Right ventricle myocardium superior (tissue), 1 donor: ENCODE results near the gene APBA2. TPM values are rescaled to one million over a fixed set of nuclear protein-coding genes. Genes with fewer than 3 reads are reported as not detected.

ENCODE experiments used
- ATAC-seq: fragments of 200-7000 bp; cut with Tn5 transposase; one replicate; pipeline ENCODE4 v1.9.1; 2020; ENCODE audit warnings: mild to moderate bottlenecking; ENCODE audit not compliant: poor library complexity
- DNase-seq: peaks from one replicate; pipeline ENCODE4 v3.0.0-alpha.2; 2020
- intact Hi-C: fragments of 100-400 bp; cut with DNase I; formaldehyde crosslinking; loops from one replicate; pipeline ENCODE4 v1.11.2; 2022
- total RNA-seq: library from RNA; stranded (reverse); fragmentation: NEBNext Ultra II Directional; extraction: Animal tissue kit (Norgen Biotek cat#: 25700); gene quantifications from one replicate; pipeline ENCODE4 v1.2.1, GENCODE V29; 2021
- donor health status: DM: no; HTN: yes; CAD: no; lungs with severe emphysema.

The APBA2 gene
- total RNA-seq, 1 donor from 2014 or later = 1.9 TPM

DNA sequence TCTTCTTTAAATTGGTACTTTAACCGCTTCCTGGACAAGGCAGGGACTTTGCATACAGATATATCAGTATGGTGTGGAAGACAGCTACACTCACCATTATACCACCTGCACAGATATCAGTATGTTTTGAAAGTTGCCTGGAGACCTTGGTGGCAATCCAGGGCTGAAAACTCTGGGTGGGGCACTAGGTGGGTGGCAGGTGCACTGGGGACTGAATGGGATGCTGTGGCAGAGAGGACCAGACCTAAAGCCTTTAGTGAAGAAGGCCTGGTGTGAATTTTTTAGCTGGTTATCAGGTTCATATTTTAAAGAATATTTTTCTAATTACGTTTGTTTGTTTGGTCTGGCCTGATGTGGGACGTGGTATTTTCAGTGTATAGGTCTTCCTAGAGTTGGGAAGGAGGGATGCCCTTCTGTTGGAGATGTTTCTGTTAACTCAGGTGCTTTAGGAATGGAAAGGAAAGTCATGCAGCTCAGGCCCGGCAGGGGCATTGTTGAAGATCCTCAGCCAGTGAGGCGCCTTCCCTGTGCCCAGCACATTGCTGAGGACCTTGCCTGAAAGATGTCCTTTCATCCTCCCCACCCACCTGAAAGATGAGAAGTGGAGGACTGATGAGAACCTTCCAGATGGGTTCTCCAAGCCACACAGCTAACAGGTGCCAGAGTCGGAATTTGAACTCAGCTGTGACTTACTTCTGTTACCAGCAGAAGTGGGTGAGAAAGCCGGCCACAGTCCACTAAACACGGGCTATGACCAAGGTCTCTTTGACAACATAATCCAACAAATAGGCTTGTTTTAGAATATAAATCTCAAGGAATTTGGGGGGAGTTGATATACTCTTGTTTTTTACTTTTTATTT lies 77.3 kb downstream of the APBA2 start:
- no peak for ATAC-seq
- DNase-seq = no peak
- intact Hi-C loops = no loop called here

DNA sequence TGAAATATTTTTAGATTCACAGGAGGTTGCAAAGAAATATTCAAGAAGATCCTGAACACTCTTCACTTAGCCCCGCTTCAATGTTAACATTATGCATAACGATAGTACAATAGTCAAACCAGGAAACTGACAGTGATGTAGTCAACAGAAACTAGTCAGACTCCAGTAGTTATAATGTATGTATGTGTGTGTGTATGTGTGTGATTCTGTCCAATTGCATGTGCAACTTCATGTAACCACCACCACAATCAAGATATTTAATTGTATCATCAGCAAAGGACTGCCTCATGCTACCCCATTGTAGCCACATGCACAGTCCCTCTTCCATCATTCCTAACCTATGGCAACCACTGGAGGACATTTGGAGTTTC lies 77.9 kb downstream of the APBA2 start:
- intact Hi-C loops = no loop called here
- DNase-seq = no peak
- ATAC-seq = no peak

DNA sequence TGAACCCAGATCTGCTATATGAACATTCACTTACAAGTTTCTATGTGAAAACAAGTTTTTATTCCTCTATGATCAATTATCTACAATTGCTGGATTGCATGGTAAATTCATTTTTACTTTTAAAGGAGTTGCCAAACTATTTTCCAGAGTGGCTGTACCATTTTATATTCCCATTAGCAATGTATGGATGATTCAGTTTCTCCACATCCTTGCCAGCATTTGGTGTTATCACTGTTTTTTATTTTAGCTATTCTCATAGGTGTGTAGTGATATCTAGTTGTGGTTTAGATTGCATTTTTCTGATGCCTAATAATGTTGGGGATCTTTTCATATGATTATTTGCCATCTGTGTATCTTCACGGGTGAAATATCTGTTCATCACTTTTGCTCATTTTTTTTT lies 78.3 kb downstream of the APBA2 start:
- intact Hi-C loops = no loop called here
- DNase-seq = no peak
- ATAC-seq = no peak

DNA sequence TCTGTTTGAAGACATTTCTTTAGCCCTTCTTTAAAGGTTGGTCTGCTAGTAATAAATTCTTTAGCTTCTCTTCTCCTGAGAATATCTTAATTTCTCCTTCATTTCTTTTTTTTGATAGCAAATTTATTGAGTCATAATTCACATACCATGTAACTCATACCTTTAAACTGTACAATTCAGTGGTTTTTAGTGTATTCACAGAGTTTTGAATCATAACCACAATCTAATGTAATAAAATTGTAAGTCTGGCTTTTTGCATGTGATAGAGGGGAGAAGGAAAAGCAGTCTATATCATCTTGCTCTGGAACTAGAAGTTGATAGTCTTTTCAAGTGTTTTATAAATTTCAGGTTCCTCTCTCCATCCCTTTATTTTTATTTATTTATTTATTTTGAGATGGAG lies 81.3 kb downstream of the APBA2 start:
- intact Hi-C loops = no loop called here
- DNase-seq (no peak), ATAC-seq (no peak)

DNA sequence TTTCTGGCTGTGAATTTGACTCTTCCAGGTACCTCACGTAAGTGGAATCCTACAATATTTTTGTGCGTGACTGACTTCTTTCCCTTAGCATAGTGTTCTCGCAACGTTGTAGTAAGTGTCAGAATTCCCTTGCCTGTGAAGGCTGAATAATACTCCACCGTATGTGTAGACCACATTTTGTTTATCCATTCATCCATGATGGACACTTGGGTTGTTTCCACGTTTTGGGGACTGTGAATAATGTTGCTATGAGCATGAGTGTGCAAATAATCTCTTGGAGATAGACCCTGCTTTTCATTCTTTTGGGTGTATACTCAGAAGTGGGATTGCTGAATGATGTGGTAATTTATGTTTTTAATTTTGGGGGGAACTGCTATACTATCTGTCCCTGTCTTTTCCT lies 82.2 kb downstream of the APBA2 start:
- ATAC-seq (no peak), DNase-seq (no peak)
- intact Hi-C loops = no loop called here

DNA sequence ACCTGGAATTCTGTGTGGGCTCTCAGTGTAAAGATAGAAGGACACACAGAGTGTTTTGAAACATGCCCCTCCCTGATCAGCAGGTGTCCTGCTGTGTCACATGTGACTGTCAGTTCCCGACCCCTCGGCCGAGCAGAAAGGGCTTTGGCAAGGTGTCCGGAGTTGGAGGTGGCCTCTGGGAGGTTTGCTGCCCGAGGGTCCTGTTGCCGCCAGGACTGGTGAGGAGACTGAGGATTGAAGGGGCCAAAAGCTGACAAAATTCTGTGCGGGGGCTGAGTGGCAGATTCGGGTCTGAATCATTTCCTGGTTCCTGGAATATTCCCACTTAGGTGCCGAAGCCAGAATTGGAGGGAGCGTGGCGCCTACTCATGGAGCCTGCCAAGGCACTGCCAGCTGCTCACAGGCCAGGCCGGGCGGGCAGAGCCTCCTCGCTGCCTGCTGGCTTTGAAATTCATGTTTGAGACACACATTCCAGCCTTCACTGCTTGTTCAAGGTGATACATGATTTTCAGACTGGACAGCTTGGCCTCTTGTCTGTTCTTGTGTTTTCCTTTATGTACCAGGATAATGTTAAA lies 83.8 kb downstream of the APBA2 start:
- DNase-seq = no peak
- intact Hi-C loops = no loop called here
- no peak for ATAC-seq

DNA sequence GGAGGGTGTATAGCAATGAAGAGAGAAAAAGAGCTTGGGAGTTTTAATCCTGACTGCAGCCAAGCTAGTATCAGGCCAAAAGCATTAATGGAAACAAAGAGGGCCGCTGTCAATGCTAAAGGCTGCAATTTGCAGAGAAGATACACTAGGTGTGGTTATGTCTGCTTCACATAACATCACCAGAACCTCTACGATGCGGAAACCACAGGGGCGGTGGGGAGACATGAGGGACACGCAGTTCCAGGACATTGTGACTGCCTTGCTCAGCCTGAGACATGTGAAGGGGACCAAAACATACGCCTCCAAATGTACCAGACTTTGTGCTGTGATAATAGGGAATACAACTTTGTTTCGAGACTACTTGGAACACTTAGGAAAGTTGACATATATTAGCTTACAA lies 88.4 kb downstream of the APBA2 start:
- DNase-seq (no peak), ATAC-seq (no peak)
- intact Hi-C loops = no loop called here

DNA sequence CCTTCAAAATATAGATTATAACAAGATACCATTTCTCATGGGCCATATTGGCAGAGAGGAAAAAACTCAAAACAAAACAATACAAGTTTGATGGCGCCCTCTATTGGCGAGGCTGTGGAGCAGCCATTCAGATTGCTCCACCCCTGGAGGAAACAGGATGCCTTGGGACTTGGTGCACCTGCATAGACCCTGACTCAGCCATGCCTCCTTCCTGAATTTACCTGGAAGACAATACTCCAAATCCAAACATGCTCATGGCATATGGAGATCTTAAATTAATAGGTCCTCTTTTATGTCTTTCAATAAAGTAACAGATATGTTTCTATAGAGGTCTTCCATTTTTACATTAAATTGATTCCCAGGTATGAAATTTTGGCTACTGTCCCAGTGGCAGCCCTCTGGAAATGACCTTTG lies 90.0 kb downstream of the APBA2 start:
- no peak for DNase-seq
- ATAC-seq = no peak
- intact Hi-C loops = no loop called here

DNA sequence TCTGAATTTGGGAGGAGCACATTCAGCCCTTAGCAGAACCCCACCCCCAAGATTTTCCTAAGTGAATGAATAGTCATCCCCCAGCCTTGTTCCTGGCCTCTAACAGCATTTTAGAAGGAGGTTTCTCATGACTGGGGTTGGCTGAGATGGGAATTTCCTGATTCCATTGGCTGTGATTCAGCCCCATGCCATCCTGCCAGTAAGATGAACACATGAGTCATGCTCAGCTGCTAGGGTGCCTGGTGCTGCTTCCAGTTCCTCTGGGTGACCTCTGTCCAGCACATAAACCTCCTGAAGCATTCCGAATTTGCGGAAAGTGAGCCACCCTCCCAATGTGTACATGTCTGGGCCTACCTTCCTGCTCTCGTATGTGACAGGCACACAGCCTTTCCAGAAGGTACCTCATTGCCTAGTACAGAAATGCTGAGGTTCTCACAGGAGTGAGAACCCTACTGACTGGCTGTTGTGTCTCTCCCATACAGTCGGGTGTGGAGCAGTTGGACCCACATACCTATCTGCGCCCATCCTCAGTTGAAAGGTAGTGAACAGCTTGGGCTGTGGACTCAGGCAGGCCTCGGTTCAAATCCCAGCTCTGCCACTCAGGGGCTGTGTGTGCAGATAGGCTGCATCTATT lies 91.7 kb downstream of the APBA2 start:
- DNase-seq (no peak), ATAC-seq (peak; percentile 76)
- intact Hi-C loops = no loop called here

DNA sequence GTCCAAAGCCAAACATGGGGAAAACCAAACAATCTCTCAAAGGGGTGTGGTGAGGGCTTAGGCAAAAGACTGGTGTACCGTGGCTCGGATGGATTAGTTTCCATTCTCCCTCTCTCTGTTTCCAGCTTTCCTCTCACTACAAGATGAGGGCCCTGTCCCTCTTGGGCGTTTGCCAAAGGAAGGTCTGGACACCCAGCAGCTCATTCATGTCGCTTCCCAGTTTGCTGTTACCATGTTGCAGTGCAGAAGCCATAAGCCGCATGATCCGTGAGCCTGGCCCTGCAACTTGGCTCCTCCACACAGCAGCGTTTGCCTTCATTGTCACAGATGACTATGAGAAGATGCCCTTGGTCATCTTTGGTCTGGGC lies 92.2 kb downstream of the APBA2 start:
- no peak for DNase-seq
- intact Hi-C loops = no loop called here
- ATAC-seq = no peak

DNA sequence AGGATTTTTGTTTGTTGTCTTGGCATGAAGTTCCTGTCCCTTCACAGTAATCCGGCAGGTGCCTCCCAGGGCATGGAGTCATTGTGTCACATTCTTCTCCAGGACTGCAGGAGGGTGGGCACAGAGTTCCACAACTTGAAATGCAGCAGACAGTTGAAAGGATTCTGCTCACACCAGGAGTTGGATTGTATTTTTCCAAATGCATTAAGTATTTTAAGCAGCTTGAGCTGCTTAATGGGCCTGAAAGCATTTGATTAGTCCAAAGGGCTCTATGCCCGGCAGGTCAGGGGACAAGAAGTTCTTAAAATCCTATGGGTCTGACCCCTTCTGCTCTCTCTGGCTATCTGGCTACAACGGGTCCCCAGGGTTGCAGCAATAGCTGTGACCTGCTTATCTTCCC lies 92.9 kb downstream of the APBA2 start:
- intact Hi-C loops = no loop called here
- no peak for DNase-seq
- ATAC-seq = no peak

DNA sequence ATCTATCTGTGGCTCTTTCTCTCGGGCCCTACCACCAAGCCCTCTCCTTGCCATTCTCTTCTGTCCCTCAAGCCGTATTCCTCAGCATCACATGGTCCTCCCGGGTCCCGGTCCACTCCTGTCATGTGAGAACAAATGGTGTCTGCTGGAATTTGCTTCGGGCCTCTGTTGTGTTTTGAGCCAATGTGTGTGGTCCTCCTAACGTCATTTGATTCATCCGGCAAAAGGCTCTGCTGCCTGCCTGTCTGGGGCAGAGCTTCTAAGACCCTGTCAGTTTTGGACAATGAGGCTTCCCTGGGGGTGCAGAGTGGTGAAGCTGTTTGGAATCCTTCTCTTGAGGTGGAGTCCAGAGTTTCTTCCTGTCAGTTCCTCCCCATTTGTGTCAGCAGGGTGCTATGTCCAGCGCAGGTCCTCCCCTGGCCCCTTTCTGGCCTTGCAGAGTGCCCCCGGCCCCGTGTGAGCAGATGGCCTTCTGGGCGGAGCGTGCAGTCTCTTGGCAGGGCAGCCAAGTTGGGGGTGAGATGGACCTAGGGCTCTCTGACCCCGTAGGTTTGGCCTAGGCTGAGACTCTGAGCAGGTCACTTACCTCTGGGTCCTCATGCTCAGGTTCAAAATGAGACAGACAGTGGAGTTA lies 93.6 kb downstream of the APBA2 start:
- no peak for ATAC-seq
- intact Hi-C loops = no loop called here
- no peak for DNase-seq

DNA sequence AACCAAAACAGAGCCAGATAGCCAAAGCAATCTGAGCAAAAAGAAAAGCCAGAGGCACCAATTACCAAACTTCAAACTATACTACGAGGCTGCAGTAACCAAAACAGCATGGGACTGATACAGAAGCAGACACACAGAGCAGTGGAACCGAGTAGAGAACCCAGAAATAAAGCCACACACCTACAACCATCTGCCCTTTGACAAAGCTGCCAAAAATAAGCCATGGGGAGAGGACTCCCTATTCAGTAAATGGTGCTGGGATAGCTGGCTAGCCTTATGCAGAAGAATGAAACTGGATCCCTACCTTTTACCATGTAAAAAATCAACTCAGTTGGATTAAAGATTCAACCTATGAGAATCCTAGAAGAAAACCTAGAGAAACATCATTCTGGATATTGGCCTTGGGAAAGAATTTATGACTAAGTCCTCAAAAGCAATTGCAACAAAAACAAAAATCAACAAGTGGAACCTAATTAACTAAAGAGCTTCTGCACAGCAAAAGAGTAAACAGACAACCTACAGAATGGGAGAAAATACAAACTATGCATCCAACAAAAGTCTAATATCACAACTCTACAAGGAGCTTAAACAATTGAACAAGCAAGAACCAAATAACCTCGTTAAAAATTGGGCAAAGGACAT lies 95.1 kb downstream of the APBA2 start:
- intact Hi-C loops = no loop called here
- no peak for ATAC-seq

DNA sequence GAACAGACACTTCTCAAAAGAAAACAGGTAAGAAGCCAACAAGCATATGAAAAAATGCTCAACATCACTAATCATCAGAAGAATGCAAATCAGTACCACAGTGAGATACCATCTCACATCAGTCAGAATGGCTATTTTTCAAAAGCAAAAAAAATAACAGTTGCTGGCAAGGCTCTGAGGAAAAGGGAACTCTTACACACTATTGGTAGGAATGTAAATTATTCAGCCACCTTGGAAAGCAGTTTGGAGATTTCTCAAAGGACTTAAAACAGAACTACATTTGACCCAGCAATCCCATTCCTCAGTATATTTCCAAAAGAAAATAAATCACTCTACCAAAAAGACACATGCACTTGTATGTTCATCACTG lies 95.6 kb downstream of the APBA2 start:
- ATAC-seq (no peak), DNase-seq (no peak)
- intact Hi-C loops = no loop called here

More for the DNA sequence above, 95.1 kb downstream of the APBA2 start:
- DNase-seq = no peak

DNA sequence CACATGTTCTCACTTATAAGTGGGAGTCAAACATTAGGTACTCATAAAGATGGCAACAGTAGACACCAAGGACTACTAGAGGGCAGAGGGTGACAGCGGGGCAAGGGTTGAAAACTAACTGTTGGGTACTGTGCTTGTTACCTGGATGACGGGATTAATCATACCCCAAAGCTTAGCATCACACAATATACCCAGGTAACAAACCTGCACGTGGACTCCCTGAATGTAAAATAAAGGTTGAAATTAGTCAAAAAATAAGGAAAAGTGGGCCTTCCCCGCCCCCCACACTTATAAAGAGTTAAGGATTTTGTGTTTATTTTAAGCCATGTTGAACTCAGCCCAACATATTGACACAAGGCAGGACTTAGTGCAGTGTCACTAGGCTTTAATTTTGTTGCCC lies 96.1 kb downstream of the APBA2 start:
- ATAC-seq (no peak), DNase-seq (no peak)
- intact Hi-C loops = no loop called here

DNA sequence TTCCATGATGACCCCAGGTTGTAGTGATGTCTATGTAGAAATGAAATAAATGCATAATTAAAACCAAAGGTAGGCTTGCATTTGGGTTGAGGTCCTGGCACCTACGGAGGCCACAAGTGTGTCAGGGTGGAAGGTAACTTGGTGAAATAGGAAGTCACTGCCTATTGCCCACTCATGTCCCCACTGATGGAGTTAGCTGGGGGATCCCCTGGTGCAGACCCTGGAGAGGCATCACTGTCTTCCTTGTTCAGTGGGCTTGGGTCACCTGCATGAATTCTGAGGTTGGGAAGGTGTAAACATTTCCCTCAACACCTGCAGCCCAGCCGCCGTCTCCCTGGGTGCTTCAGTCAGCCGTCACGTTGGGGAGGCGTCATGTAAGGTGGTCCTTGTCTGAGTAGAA lies 97.1 kb downstream of the APBA2 start:
- DNase-seq (no peak), ATAC-seq (no peak)
- intact Hi-C loops = no loop called here

DNA sequence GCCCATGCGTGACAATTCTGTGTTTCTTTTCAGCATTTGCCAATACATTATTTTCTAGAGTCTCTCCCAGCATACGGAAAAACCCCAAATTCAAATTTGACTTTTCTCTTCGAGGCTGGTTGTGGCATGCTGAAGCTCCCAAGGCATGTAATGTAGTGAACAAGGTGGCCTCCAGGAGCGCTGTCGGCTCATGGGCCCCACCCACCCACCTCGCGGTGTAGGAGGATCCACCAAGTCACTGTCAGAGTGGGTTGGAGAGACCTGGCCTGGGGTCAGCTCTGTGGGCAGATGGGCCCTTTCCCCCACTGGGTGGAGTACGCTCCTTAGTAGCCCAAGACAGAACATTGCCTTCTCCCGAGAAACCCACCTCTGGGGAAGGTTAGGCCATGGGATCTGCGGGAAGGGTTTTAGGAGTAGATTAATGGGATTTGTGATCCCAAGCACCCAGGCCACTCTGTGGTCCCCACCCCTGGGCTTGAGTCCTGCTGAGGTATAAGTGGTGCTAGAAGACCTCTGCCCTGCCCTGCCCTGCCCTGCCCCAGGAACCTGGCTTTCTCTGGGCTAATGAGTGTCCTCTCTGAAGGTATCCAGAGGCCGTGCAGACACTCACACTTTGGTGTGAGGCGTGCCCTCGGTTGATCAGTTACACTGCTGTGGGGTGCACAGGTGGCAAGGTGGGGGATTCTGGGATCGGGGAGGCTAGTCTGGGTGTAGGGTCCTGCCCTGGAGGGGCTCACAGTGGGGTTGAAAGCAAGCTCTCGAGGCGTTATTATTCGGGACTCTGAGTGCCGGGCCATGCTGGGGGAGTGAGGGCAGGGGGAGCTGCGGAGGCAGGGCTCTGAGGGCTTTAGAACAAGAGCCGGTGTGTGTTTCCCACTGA lies 97.9 kb downstream of the APBA2 start:
- no peak for ATAC-seq
- intact Hi-C loops = no loop called here
- no peak for DNase-seq

DNA sequence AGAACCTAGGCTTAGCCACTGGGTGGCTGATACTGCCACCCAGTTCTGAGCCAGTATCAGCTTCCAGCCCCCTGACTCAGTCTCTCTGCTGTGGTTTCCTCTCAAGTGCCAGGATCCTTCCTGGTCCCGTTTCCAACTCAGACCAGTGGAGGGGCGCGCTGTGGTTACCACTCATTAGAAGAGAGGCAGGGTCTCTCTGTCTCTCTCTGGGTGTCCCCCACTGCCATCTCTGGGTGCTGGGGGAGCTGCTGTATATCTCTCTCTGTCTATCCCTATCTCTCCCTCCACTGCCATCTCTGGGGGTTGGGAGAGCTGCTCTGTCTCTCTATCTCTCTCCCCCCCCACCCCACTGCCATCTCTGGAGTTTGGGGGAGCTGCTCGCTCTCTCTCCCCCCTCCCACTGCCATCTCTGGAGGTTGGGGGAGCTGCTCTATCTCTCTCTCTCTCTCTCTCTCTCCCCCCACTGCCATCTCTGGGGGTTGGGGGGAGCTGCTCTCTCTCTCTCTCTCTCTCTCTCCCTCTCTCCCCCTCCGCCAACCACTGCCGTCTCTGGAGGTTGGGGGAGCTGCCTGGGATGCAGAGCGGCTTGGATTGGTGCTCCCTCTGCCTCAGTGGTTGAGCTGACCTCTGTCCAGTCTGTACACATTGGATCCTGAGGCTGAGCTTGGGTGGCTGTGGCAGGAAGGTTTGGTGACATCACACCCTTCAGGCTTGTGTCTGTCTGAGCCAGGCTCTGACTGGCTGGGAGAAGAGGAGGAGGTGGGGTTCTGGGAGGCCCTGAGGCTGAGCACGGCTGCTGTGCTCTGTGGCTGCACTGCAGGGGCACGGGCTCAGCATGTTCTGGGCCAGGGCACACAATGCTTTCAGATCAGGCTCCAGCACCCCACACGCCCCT lies 98.9 kb downstream of the APBA2 start:
- intact Hi-C loops = no loop called here
- DNase-seq = no peak
- ATAC-seq = no peak
